ENCODE measurements around the gene BTBD9. TPM values are rescaled to one million over a fixed set of nuclear protein-coding genes. Genes with fewer than 3 reads are reported as not detected.

Gene BTBD9
- total RNA-seq, 2 donors from 2014 or later: 14.2 to 18.2 TPM

GRCh38 chr6:38185752-38186151 lies 454.0 kb downstream of the BTBD9 start:
- H3K36me3 ChIP-seq: no peaks in the 10 kb centered on the region
- H3K27me3 ChIP-seq: no peaks in the 10 kb centered on the region
- no peak for TF ChIP-seq CTCF (IDR thresholded peaks at IDR 0.05)
- no peak for DNase-seq (ENCODE audit: low spot score)
- no peak overlapping the region for H3K27ac ChIP-seq
- no peaks in the 10 kb centered on the region for H3K4me1 ChIP-seq
- no peaks in the 10 kb centered on the region for H3K9me3 ChIP-seq
- no peak overlapping the region for H3K4me3 ChIP-seq

- H3K9me3 ChIP-seq: no peaks in the 10 kb centered on the region
- no peaks in the 10 kb centered on the region for H3K4me1 ChIP-seq
- no peak for DNase-seq (ENCODE audit: low spot score)
- no peak for TF ChIP-seq CTCF (IDR thresholded peaks at IDR 0.05)
- H3K27me3 ChIP-seq: no peaks in the 10 kb centered on the region
- no peak overlapping the region for H3K4me3 ChIP-seq
- no peak overlapping the region for H3K27ac ChIP-seq
- H3K36me3 ChIP-seq: no peaks in the 10 kb centered on the region
These were observed 454.5 kb downstream of the BTBD9 start for GRCh38 chr6:38185244-38185643.

- no peaks in the 10 kb centered on the region for H3K4me1 ChIP-seq
- TF ChIP-seq CTCF (IDR thresholded peaks at IDR 0.05): no peak
These were observed 455.1 kb downstream of the BTBD9 start for GRCh38 chr6:38184585-38185080.

GRCh38 chr6:38183856-38184584 lies 455.7 kb downstream of the BTBD9 start:
- H3K27me3 ChIP-seq: no peaks in the 10 kb centered on the region
- DNase-seq (ENCODE audit: low spot score): no peak
- no peaks in the 10 kb centered on the region for H3K36me3 ChIP-seq
- no peaks in the 10 kb centered on the region for H3K9me3 ChIP-seq
- no peak overlapping the region for H3K4me3 ChIP-seq
- H3K4me1 ChIP-seq: no peaks in the 10 kb centered on the region
- no peak overlapping the region for H3K27ac ChIP-seq
- TF ChIP-seq CTCF (IDR thresholded peaks at IDR 0.05): no peak

More at GRCh38 chr6:38184585-38185080, 455.1 kb downstream of the BTBD9 start:
- Histone ChIP-seq H3K36me3 (no peaks in the 10 kb centered on the region), H3K27me3 (no peaks in the 10 kb centered on the region), H3K9me3 (no peaks in the 10 kb centered on the region), H3K4me3 (no peak overlapping the region), H3K27ac (no peak overlapping the region)
- DNase-seq (ENCODE audit: low spot score): no peak

- no peak for TF ChIP-seq CTCF (IDR thresholded peaks at IDR 0.05)
- no peak for DNase-seq (ENCODE audit: low spot score)
- Histone ChIP-seq H3K27ac (no peak overlapping the region), H3K27me3 (no peaks in the 10 kb centered on the region), H3K9me3 (no peaks in the 10 kb centered on the region), H3K4me1 (no peaks in the 10 kb centered on the region), H3K4me3 (no peak overlapping the region), H3K36me3 (no peaks in the 10 kb centered on the region)
These were observed 457.3 kb downstream of the BTBD9 start for GRCh38 chr6:38182426-38182825.

- DNase-seq (ENCODE audit: low spot score): no peak
- TF ChIP-seq CTCF (IDR thresholded peaks at IDR 0.05): no peak
These were observed 459.1 kb downstream of the BTBD9 start for GRCh38 chr6:38180586-38180985.

More at GRCh38 chr6:38180586-38180985, 459.1 kb downstream of the BTBD9 start:
- Histone ChIP-seq H3K4me3 (no peak overlapping the region), H3K27me3 (no peaks in the 10 kb centered on the region), H3K36me3 (no peaks in the 10 kb centered on the region), H3K4me1 (no peaks in the 10 kb centered on the region), H3K27ac (no peak overlapping the region), H3K9me3 (no peaks in the 10 kb centered on the region)

Data from right atrium auricular region (tissue), 2 donors.